Chondrocyte (in vitro differentiated cells): ENCODE results near the gene RAB5IF. TPM values are rescaled to one million over a fixed set of nuclear protein-coding genes. Genes with fewer than 3 reads are reported as not detected.
"Not testable (repeated sequence)": the region's sequence is repeated elsewhere in the genome, so short reads cannot be mapped to it uniquely, and the experiment has no call there.

Experiments
- DNase-seq: peaks from one replicate; pipeline ENCODE4 v3.0.0; 2021; ENCODE audit warnings: mixed read lengths, low spot score
- H3K27ac Mint-ChIP-seq: one replicate; pipeline ENCODE4 v1.8.0; 2021; ENCODE audit warnings: mild to moderate bottlenecking, moderate library complexity, mixed read lengths; ENCODE audit not compliant: unreplicated experiment
- H3K27me3 Mint-ChIP-seq: 2 replicates; pipeline ENCODE4 v1.8.0; 2021; ENCODE audit warnings: low read depth, mixed read lengths
- H3K36me3 Mint-ChIP-seq: 2 replicates; pipeline ENCODE4 v1.8.0; 2021; ENCODE audit warnings: low read depth, mixed read lengths
- H3K4me1 Mint-ChIP-seq: 2 replicates; pipeline ENCODE4 v1.8.0; 2021; ENCODE audit warnings: low read depth, mild to moderate bottlenecking, mixed read lengths
- H3K4me3 Mint-ChIP-seq: one replicate; pipeline ENCODE4 v1.8.0; 2021; ENCODE audit warnings: mild to moderate bottlenecking, moderate library complexity, mixed read lengths; ENCODE audit not compliant: unreplicated experiment
- H3K9me3 Mint-ChIP-seq: 2 replicates; pipeline ENCODE4 v1.8.0; 2021; ENCODE audit warnings: low read depth, mixed read lengths
- CTCF ChIP-seq: fragments of 200-600 bp; sonication (generic); IDR thresholded peaks from 2 replicates; pipeline ENCODE4 v1.5.0; 2021; ENCODE audit warnings: antibody characterized with exemption, mild to moderate bottlenecking, moderate library complexity
- long read RNA-seq: library from polyadenylated mRNA; stranded (forward); transcript quantifications from one replicate; pipeline ENCODE4 v2.0.0, GENCODE V29; 2021
- total RNA-seq: library from RNA; stranded (reverse); gene quantifications from 3 replicates; pipeline ENCODE4 v1.2.1, GENCODE V29; 2021

The RAB5IF gene, protein sequence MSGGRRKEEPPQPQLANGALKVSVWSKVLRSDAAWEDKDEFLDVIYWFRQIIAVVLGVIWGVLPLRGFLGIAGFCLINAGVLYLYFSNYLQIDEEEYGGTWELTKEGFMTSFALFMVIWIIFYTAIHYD
- 71.3 to 74.0 TPM (median 71.5 TPM) in 3 replicates for total RNA-seq
- long read RNA-seq, transcript RAB5IF-204 (5 exons, 1,170 nt): minor isoform, 5 of 88 reads
- long read RNA-seq, transcript RAB5IF-202 (4 exons, 1,114 nt): major isoform, 74 of 88 reads
- long read RNA-seq, partial matches to known transcripts: 0 of 88 reads
- long read RNA-seq, other reads (novel, unspliced or antisense): 5 of 88 reads

GRCh38 chr20:36605399-36606157, at the start of gene RAB5IF:
TSS of gene RAB5IF (plus strand) at chr20:36605779. CDS start at chr20:36605952, 173 bp downstream.
- Mint-ChIP-seq H3K9me3 (no peaks in the 10 kb centered on the region), H3K36me3 (peaks cover 3% of the 10 kb centered on the region), H3K4me3 (peak within 1 kb of the TSS; percentile 89), H3K27me3 (no peaks in the 10 kb centered on the region), H3K4me1 (peaks cover 23% of the 10 kb centered on the region), H3K27ac (peak within 1 kb of the TSS; percentile 93)
- TF ChIP-seq CTCF: peak; percentile 96
- peak; percentile 99 for DNase-seq

DNA sequence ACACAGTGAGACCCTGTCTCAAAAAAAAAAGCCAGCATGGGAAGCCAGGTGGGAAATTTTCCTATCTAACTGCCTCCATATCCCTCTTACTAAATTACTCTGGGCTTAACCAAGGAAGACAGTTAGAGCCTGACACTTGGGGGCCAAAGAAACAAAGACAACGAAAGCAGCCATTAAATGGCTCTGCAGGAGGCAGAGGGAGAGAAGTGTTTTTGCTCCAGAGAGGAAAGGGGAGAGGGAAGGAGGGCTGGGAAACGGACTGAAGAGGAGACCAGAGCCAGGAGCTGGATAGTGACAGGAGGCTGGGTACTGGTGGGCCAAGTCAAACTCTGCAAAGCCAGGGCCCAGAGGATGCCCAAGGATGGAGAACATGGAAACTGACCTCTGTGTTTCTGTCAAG, 42.9 kb upstream of the RAB5IF start:
- Mint-ChIP-seq H3K27me3 (peaks cover 1% of the 10 kb centered on the region), H3K4me1 (no peaks in the 10 kb centered on the region), H3K4me3 (no peak overlapping the region), H3K27ac (no peak overlapping the region), H3K9me3 (peaks cover 6% of the 10 kb centered on the region), H3K36me3 (peaks cover 4% of the 10 kb centered on the region)
- no peak for TF ChIP-seq CTCF
- DNase-seq: no peak

DNA sequence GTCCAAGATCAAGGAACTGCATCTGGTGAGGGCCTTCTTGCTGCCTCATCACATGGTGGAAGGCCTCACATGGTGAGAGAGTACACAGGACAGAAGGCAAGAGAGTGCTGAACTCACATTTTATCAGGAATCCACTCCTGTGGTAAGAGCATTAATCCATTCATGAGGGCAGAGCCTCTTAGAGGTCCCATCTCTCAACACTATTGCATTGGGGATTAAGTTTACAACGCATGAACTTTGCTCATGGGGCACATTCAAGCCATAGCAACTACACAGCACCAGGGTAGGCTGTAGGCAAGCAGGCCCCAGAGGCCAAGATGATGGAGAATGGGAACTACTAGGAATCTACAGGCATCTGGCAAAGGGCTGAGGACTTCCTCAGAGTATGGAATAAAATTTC, 42.2 kb upstream of the RAB5IF start:
- Mint-ChIP-seq H3K27ac (no peak overlapping the region), H3K4me1 (no peaks in the 10 kb centered on the region)
- TF ChIP-seq CTCF: no peak

DNA sequence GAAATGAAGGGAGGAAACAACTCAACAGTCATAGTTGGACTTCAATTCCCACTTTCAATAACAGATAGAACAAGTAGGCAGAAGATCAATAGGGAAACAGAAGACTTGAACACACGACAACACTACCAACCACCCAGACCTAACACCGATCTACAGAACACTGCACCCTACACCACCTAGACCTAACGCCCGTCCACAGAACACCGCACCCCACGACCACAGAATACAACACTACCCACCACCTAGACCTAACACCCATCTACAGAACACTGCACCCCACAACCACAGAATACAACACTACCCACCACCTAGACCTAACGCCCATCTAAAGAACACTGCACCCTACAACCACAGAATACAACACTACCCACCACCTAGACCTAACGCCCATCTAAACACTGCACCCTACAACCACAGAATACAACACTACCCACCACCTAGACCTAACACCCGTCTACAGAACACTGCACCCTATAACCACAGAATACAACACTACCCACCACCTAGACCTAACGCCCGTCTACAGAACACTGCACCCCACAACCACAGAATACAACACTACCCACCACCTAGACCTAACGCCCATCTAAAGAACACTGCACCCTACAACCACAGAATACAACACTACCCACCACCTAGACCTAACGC, 41.4 kb upstream of the RAB5IF start:
- H3K36me3 Mint-ChIP-seq, H3K9me3 Mint-ChIP-seq, H3K27ac Mint-ChIP-seq, H3K4me1 Mint-ChIP-seq, DNase-seq, H3K27me3 Mint-ChIP-seq, H3K4me3 Mint-ChIP-seq: not testable (repeated sequence)

More for the DNA sequence above, 42.2 kb upstream of the RAB5IF start:
- Mint-ChIP-seq H3K4me3 (no peak overlapping the region), H3K9me3 (peaks cover 6% of the 10 kb centered on the region), H3K36me3 (peaks cover 4% of the 10 kb centered on the region), H3K27me3 (peaks cover 1% of the 10 kb centered on the region)
- DNase-seq: no peak

DNA sequence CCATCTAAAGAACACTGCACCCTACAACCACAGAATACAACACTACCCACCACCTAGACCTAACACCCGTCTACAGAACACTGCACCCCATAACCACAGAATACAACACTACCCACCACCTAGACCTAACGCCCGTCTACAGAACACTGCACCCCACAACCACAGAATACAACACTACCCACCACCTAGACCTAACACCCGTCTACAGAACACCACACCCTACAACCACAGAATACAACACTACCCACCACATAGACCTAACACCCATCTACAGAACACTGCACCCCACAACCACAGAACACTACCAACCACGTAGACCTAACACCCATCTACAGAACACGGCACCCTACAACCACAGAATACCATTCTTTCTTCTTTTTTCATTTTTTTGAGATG, 40.9 kb upstream of the RAB5IF start:
- not testable (repeated sequence) for DNase-seq, H3K4me1 Mint-ChIP-seq, H3K36me3 Mint-ChIP-seq, H3K4me3 Mint-ChIP-seq, H3K27me3 Mint-ChIP-seq, H3K9me3 Mint-ChIP-seq, H3K27ac Mint-ChIP-seq

DNA sequence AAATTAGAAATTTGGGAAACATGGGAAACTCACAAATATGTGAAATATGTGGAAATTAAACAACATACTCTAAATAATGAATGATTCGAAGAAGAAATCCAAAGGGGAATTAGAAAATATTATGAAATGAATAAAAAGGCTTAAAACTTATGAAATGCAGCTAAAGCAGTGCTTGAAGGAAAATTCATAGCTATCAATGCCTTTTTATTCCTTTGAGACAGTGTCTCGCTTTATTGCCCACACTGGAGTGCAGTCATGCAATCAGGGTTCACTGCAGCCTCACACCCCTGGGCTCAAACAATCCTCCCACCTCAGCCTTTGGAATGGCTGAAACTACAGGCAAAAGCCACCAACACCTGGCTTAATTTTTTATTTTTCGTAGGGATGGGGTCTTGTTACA, 40.1 kb upstream of the RAB5IF start:
- Mint-ChIP-seq H3K36me3 (peaks cover 4% of the 10 kb centered on the region), H3K9me3 (peaks cover 6% of the 10 kb centered on the region), H3K4me1 (peaks cover 9% of the 10 kb centered on the region), H3K4me3 (no peak overlapping the region), H3K27ac (no peak overlapping the region), H3K27me3 (peaks cover 1% of the 10 kb centered on the region)
- no peak for DNase-seq
- no peak for TF ChIP-seq CTCF
